Hematopoietic multipotent progenitor cell treated with erythropoietin and hydrocortisone succinate and interleukin-3 and kit ligand, for 8 days (in vitro differentiated cells): ENCODE data around the gene NPIPB13.
"Not testable (repeated sequence)": the region's sequence is repeated elsewhere in the genome, so short reads cannot be mapped to it uniquely, and the experiment has no call there.

Source experiments
- DNase-seq: peaks from one replicate; pipeline ENCODE4 v3.0.0-alpha.2; 2015

Gene NPIPB13

GRCh38 chr16:30248379-30248778 is at the start of gene NPIPB13:
Gene NPIPB13, minus strand, starts transcription at chr16:30248479. Its CDS starts 2,906 bp downstream, at chr16:30245573.
- DNase-seq: not testable (repeated sequence)

GRCh38 chr16:30282357-30282756 is 34.1 kb upstream of the NPIPB13 start:
- not testable (repeated sequence) for DNase-seq

- DNase-seq: not testable (repeated sequence)
Measured at GRCh38 chr16:30278523-30278922, 30.2 kb upstream of the NPIPB13 start.

GRCh38 chr16:30217082-30217481 is 31.2 kb downstream of the NPIPB13 start:
- DNase-seq: not testable (repeated sequence)

DNA sequence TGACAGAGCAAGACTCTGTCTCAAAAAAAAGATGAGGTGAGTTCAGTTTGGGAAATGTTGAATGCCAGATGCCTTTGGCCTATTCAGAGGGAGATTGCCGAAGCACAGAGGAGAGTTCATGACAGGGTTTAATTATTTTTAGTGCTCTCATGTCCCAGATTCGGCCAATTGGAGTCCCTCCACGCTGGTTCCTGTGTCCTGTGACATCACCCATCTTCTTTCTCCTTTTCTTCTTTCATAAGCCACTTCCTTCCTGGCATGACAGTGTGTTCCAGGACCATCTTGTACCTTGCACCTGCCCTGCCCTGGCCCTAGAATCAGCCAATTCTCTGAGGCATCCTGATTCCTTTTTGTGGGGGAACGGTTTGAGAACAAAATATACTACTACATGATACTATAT is 36.9 kb downstream of the NPIPB13 start:
- DNase-seq: not testable (repeated sequence)

GRCh38 chr16:30209032-30209431 is 39.2 kb downstream of the NPIPB13 start:
- not testable (repeated sequence) for DNase-seq

DNA sequence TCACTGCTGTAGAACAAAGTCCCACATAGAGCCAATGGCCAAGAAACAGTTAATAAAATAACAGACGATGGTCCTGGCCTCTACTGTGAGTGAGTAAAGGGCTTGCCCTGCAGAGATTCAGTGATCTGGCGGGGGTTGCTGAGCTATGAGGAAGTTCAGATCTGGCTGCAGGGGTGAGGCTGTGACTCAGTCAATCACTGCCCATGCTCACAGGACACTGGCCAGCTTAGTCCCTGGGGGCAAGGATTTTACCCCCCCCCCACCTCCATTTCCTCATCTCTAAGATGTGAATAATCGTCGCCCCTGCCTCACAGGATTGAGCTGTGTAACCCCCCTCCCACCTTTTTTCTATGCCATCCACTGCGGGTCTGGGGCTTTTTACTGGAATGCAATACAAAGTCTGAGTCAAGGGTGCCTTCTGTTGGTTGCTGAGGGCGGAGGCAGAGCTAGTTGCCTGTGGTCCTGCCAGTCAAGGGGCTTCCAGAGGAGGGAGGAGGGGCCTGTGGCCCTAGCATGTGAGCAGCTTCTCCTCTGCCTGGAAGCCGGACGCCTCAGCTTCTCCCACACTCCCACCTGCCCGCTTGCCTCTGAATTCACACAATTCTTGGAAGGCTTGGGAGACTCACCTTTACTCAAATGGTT is 41.1 kb downstream of the NPIPB13 start:
- DNase-seq: not testable (repeated sequence)

- not testable (repeated sequence) for DNase-seq
Measured at GRCh38 chr16:30206252-30206651, 42.0 kb downstream of the NPIPB13 start.

DNA sequence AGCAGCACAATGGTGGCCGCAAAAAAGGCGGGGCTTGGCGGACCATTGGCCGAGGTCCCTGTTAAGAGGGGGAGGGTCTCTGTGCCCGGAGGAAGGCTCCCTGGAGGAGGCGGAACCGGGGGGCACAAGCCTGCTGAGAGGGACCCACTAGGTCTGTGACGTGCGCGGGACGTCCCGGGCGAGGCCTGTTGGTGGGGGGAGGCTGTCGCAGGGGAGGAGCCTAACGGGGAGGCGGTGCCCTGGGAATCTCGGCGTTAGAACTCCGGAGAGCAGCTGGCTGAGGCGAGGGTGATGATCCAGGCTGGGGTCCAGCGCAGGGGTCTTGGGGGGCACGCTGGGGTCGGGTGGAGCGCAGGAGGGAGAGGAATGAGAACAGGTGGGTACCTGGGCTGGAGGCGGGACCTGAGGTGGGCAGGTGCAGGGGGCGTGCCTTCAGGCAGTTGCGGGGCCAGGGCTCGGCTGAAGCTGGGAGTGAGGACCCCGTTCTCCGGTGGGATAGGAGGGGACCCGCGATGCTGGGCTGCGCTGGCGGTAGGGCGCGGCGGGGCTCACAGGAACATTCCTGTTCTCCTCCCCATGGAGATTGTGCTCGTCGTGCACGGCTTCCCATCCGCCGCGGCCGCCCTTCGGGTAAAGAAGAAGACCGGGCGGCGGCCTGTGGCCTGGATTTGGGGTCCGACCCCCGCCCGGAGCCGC is 42.6 kb downstream of the NPIPB13 start:
- not testable (repeated sequence) for DNase-seq

DNA sequence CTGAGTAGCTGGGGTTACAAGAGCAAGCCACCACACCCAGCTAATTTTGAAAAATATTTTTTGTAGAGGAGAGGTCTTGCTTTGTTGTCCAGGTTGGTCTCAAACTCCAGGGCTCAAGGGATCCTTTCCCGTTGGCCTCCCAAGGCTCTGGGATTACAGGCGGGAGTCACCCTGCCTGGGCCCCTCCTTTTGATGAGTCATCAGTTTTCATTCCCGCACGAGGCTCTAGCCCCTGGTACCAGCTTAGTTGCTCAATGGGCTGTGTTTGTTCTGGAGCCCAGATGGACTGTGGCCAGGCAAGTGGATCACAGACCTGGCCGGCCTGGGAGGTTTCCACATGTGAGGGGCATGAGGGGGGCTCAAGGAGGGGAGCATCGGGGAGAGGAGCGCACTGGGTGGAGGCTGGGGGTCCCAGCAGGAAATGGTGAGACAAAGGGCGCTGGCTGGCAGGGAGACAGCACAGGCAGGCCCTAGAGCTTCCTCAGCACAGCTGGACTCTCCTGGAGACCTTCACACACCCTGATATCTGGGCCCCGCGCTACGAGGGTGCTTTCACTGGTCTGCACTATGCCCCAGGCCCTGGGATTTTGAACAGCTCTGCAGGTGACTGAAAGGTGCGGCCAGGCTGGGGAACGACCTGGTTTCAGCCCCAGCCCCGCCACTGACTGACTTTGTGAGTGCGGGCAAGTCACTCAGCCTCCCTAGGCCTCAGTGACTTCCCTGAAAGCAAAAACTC is 48.5 kb downstream of the NPIPB13 start:
- not testable (repeated sequence) for DNase-seq

- DNase-seq: not testable (repeated sequence)
Measured at GRCh38 chr16:30199049-30199448, 49.2 kb downstream of the NPIPB13 start, which contains the start of gene SULT1A3. Gene SULT1A3, plus strand, starts transcription at chr16:30199255. Its CDS starts 1,474 bp downstream, at chr16:30200729.
